GM21737 (cell line): ENCODE results near the gene RSPO1.
"Not testable (repeated sequence)": the region's sequence is repeated elsewhere in the genome, so short reads cannot be mapped to it uniquely, and the experiment has no call there.

ENCODE experiments used
- ATAC-seq: cut with Tn5 transposase; IDR thresholded peaks from one replicate; pipeline ENCODE4 v1.9.1; 2021; ENCODE audit warnings: mild to moderate bottlenecking, moderate library complexity; ENCODE audit not compliant: unreplicated experiment

The RSPO1 gene

DNA sequence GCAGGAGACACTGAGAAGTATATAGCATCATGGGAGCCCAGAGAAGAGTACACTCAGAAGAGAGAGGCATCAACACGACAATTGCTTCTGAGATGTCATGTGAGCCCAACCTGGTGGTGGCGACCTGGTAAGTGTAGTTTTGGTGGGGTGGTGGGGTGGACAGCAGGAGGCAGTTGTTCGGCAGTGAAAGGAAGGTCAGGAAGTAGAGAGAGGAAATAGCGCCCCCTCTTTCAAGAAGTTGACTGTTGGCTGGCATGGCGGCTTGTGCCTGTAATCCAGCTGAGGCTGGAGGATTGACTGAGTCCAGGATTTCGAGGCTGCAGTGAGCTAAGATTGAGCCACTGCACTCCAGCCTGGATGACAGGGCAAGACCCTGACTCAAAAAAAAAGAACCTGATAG, 12.6 kb downstream of the RSPO1 start:
- no peak for ATAC-seq

- ATAC-seq, result no peak
Measured at GRCh38 chr1:37621326-37621870, 13.3 kb downstream of the RSPO1 start.

GRCh38 chr1:37620707-37621106, 14.0 kb downstream of the RSPO1 start:
- ATAC-seq, result no peak

DNA sequence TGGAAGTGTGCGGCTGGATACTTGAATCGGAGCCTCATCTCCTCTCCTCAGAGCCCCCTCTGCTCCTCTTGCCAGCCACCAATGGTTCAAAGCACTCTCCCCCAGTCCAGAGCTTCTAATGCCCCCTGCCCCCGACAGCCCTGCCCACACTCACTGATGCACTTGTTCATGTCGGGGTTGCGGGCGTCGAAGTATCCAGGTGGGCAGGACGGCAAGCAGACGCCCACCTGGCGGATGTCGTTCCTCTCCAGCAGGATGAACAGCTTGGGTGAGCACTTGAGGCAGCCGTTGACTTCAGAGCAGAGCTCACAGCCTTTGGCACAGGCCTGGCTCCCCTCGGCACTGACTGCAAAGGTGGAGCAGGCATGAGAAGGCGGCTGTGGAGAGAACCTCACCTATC, 18.4 kb downstream of the RSPO1 start:
- ATAC-seq, result no peak

- ATAC-seq, result no peak
Measured at GRCh38 chr1:37614105-37614504, 20.6 kb downstream of the RSPO1 start.

DNA sequence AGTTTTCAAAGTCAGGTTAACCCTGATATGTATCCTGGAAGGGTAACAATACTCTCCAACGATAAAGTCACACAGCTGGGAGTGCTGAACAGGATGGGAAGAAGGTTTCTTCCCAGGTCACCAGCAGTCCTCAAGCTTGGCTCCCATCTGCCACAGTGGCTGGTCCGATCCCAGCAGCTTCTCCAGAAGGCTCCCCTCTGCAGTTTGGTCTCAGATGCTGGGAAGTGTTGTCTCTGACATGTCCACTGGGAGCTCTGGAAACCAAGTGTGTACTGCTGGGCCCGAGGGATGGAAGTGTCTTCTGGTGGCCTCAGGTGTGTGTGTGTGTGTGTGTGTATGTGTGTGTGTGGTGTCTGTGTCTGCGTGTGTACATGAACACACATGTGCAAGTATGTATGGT, 22.5 kb downstream of the RSPO1 start:
- no peak for ATAC-seq

GRCh38 chr1:37609994-37610393, 24.7 kb downstream of the RSPO1 start:
- ATAC-seq, result no peak

DNA sequence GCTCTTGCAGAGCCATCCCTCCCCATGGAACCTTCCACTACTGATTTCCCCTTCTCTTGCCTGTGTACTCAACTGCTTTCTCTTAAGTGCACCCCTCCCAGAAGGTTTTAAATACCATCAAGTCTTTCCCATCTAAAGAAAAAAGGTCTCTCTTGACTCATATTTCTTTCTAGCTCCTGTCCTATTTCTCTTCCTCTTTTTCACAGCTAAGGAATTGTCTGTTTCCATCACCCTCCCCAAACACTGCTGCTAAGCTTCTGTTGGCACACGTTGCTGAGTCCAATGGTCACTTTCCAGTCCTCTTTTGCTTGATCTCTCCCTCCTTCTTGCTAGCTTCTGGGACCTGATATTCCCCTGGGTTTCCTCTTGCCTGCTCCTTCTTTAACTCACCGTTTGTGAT, 25.7 kb downstream of the RSPO1 start:
- no peak for ATAC-seq

- ATAC-seq, result no peak
Measured at GRCh38 chr1:37606481-37607263, 28.0 kb downstream of the RSPO1 start.

GRCh38 chr1:37605806-37606474, 28.8 kb downstream of the RSPO1 start:
- ATAC-seq, result no peak

DNA sequence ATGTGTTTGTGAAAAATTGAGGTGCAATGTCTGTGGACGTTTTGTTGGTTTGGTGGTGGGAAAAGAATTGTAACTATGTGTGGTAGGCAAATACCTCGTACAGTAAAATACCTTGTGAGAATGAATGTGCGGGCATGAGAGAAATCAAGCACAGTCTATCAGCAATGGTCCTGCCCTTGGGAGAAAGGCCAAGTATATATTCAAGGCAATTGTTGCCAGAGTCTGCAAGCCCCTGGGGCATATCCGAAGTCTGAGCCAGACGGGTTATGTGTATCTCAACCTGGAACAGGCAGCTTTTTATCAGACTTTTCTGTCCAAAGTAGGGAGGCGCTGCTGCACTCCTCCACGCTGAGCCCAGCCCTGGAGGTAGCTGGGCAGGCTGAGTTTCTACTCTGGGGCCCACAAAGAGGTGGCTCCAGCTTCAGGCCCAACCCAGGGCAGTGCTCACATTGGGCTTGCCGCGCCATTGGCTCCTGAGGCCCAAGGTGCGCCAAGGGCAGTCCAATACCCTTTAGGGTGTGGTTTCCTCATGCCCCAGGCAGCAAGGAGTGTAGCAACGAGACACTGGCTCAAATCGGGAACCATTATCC, 29.5 kb downstream of the RSPO1 start:
- no peak for ATAC-seq

GRCh38 chr1:37602750-37603694, 31.7 kb downstream of the RSPO1 start:
- ATAC-seq, result no peak

- no peak for ATAC-seq
Measured at GRCh38 chr1:37601441-37601840, 33.3 kb downstream of the RSPO1 start.

DNA sequence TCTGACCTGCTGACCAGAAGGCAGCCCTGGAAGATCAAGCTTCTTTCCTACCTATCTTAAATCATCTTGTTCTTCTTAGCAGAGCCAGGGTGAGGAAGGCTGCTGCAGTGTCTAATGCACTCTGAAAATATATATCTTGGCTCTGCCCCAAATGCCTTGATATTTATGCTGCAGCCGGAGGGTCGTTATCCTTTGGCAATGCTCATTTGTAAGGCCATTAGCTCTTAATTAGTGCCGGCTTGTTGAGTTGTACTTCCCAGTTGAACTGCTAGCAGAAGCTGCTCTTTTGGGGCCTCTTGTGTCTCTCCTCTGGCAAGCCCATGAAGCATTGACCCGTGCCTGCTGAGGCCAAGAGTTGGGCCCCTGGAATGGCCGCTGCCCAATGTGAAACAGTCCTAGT, 34.8 kb downstream of the RSPO1 start:
- no peak for ATAC-seq

- ATAC-seq, result no peak
Measured at GRCh38 chr1:37596182-37596667, 38.5 kb downstream of the RSPO1 start.

DNA sequence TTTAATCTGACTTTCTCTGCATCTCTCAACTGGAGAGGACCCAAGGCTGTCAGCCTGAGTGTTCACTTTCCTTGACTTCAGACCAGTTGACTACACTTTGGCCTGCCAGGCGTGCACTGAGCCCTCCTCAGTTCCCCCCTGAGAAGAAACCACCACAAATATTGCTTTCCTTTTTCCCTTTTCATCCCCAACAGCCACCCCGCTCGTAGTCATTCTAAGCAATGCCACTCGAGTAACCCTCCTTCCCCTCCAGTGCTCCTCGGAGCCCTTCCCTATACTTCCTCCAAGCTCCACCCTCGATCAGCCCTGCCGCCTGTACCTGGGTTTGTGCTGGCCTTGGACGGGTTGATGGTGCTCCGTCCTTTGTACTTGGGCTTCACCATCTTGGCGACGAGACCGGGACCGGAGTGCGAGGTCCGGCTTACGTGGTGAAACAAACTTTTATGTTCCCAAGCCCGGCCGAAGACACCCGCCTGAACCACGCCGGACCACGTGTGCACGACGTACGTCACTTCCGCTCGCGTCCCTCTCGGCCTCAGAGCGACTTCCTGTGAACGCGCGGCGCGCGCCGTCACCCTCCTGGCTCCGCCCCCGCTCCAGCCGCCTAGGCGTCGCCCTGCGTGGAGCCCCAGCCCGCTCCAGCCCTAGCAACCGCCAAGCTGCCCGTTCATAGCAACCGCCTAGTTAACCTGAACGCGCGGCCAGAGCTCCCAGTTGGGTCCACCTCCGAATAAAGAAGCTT, 39.1 kb downstream of the RSPO1 start, which contains the start of gene GNL2:
Gene GNL2, minus strand, starts transcription at position 498 of the 742 bp plus-strand sequence. Its CDS starts 115 bp downstream, at position 383.
- ATAC-seq, result peak; percentile 99

- no peak for ATAC-seq
Measured at GRCh38 chr1:37593726-37594125, 41.0 kb downstream of the RSPO1 start.

- no peak for ATAC-seq
Measured at GRCh38 chr1:37588939-37589338, 45.8 kb downstream of the RSPO1 start.

GRCh38 chr1:37584544-37584943, 50.1 kb downstream of the RSPO1 start:
- ATAC-seq, result not testable (repeated sequence)

- no peak for ATAC-seq
Measured at GRCh38 chr1:37575692-37576091, 59.0 kb downstream of the RSPO1 start.
